Epithelial cell of proximal tubule (primary cell): ENCODE results near the gene SLC24A3. TPM values are rescaled to one million over a fixed set of nuclear protein-coding genes. Genes with fewer than 3 reads are reported as not detected.

ENCODE experiments used
- DNase-seq: peaks from one replicate; pipeline ENCODE4 v3.0.0-alpha.2; 2011; ENCODE audit warnings: low read depth
- H3K4me3 ChIP-seq: 2 replicates; pipeline ENCODE4 v1.5.1; 2011; ENCODE audit warnings: low read depth, mild to moderate bottlenecking, low read length
- total RNA-seq: library from RNA; depleted of rRNA; stranded (reverse); fragments of >200 nt; gene quantifications from 2 replicates; pipeline ENCODE4 v1.2.3, GENCODE V29; 2015
- TF ChIP-seq, protein P1 (sequence below): conservative IDR thresholded peaks from 2 replicates; pipeline ENCODE4 v1.5.1; 2012; ENCODE audit warnings: low read depth, mild to moderate bottlenecking, low read length

The SLC24A3 gene
- total RNA-seq, 1 donor from 2014 or later, result not detected

DNA sequence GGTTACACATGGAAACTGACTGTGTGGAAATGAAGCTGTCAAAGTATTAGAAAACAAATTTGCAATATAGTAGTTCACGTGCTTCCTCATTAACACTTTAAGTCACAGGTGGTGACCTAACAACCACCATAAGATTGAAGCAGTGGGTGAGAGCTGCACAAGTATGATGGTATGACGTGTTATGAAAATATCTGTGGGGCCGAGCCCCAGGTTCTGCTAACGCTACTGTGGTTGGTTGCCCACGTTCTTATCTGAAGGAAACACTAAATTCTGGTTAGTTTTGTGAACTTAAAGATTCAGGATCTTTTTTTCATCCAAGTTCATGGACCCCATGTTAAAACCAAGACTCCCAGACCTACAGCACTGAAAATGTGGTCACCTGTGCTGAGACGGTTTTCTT is 302.6 kb downstream of the SLC24A3 start:
- TF ChIP-seq, protein P1, sequence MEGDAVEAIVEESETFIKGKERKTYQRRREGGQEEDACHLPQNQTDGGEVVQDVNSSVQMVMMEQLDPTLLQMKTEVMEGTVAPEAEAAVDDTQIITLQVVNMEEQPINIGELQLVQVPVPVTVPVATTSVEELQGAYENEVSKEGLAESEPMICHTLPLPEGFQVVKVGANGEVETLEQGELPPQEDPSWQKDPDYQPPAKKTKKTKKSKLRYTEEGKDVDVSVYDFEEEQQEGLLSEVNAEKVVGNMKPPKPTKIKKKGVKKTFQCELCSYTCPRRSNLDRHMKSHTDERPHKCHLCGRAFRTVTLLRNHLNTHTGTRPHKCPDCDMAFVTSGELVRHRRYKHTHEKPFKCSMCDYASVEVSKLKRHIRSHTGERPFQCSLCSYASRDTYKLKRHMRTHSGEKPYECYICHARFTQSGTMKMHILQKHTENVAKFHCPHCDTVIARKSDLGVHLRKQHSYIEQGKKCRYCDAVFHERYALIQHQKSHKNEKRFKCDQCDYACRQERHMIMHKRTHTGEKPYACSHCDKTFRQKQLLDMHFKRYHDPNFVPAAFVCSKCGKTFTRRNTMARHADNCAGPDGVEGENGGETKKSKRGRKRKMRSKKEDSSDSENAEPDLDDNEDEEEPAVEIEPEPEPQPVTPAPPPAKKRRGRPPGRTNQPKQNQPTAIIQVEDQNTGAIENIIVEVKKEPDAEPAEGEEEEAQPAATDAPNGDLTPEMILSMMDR, result no peak
- no peak for DNase-seq
- no peak overlapping the region for H3K4me3 ChIP-seq

DNA sequence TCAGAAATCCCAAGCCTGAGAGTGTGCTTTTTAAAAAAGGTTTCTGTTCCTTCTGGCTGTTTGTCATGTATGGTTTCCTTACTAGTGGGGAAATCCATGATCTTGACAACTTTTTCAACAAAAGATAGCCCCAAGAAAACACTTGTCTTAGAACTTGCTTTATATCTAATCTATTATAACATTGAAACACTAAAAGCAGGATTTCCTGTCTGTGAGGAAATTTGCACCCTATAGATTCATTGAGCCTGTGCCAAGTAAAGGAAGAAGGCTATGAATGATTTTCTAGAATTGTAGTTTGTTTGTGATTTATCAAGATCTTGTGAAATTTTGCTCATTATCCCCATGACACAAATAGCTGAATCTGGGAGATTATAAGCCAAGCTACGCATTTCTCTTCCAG is 307.0 kb downstream of the SLC24A3 start:
- no peak for DNase-seq
- TF ChIP-seq, protein P1, result no peak
- no peak overlapping the region for H3K4me3 ChIP-seq

DNA sequence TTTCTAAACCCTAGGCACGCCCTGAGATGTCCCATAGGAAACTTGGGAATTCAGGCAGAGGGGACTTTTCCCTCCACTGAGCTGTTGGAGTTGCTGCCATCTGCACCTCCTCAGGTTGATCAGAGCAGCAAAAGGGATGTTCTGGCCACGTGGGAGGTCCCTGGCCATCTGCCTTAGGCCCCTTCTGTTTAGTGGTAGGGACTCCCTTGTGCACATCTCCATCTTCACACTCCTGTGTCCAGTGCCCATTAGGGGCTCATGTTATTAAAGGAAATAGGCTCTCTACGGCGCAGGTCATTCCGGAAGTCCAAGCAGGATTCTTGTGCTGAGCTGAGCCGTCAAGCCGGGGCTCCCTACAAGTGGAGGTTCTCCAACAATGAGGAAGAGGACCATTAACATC is 307.8 kb downstream of the SLC24A3 start:
- no peak overlapping the region for H3K4me3 ChIP-seq
- TF ChIP-seq, protein P1, result no peak
- DNase-seq, result no peak

DNA sequence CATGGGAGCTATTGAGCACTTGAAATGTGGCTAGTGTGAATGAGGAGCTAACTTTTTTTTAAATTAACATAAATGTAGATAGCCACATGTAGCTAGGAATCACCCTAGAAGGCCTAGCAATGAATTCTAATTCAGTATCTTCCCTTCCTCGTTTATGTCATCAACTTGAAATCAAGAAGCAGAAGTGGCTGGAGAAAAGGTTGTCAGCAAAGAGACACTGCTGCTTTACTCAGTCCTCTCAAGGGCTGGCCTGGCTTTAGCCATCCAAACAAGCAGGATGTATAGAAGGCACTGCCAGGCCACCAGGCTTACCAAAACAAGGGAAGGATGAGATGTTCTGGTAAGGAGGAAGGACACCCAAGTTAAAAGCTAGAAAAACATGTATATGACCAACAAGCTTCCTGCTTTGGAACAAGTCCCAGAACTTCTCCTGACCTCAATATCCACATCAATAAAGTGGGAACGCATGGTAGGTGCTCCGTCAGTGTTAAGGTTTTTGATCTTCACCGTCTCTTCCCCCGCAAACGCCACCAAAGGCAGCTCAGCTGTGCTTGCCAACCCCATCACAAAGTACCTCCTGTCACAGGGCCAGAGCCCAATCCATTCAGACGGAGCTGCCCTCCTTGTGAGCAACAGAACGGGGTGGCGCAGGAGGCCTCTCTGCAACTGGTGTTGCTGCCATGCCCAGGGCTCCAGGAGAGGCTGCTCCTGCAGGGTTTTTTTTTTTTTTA is 309.8 kb downstream of the SLC24A3 start:
- H3K4me3 ChIP-seq, result no peak overlapping the region
- TF ChIP-seq, protein P1, result no peak
- DNase-seq, result no peak

DNA sequence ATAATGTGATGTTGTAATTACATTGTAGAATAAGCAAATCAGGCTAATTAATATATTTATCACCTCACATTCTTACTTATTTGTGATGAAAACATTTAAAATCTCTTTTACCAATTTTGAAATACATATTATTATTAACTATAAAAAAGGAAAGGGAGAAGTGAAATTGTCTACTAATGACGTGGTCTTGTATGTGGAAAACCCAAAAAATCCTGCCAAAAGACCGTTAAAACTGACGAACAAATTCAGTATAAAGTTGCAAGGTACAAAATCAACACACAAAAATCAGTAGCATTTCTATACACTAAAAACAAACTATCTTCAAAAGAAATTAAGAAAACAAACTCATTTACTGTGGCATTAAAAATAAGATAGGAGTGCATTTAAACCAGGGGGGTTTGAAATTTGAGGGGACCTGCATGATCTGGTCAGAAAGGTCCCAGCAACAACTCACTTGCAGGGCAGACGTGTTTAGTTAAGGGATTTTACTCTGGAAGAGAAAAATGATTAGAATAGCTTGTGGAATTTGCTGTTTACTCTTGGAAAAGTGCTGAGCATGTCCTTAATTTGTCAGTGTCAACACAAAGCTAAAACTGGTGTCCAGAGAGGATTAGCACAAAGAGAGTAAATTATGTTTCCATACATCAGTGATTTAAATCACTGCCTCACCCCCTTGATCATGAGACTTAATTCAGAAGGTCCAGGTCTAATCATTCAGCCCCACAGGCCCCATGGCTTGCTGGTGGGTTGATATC is 310.6 kb downstream of the SLC24A3 start:
- TF ChIP-seq, protein P1, result no peak
- no peak overlapping the region for H3K4me3 ChIP-seq
- no peak for DNase-seq

DNA sequence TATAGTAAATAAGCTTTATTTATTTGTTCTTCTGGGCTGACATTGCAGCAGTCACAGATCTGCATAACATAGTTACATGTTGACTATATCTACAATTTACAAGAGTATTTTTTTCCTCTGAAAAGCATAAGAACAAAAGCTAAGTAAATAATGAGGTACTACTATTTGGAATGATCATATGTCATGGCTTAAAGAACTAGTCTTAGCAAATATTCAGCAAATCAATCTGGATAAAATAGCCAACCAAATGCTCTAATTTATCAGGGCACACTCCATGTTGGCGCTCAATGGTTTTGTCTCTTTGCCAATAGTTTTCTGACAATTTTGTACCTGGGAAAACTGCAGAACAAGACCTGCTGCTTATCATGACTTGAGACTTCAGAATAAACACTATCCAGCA is 312.2 kb downstream of the SLC24A3 start:
- TF ChIP-seq, protein P1, result no peak
- no peak overlapping the region for H3K4me3 ChIP-seq
- DNase-seq, result no peak

DNA sequence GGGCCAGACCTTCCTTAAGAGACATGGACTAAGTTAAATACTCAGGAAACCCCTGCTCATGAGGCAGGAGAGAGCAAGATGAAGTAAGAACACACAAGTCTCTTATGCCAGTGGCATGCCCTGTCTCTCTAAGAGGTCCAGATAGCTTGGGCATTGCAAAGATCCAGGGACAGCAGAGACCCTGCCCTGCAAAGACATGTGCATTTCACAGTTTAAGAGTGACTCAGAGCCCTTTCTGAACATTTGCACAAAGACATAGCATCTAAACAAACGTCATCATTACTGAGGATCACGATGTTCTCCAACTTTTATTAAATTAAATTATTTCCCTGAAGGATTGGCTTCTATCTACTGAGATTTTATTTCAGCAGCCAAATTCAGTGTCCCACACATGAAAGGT is 315.1 kb downstream of the SLC24A3 start:
- DNase-seq, result no peak
- TF ChIP-seq, protein P1, result no peak

More for the DNA sequence above, 315.1 kb downstream of the SLC24A3 start:
- no peak overlapping the region for H3K4me3 ChIP-seq
